ENCODE data around the gene HDHD3.

Gene HDHD3

DNA sequence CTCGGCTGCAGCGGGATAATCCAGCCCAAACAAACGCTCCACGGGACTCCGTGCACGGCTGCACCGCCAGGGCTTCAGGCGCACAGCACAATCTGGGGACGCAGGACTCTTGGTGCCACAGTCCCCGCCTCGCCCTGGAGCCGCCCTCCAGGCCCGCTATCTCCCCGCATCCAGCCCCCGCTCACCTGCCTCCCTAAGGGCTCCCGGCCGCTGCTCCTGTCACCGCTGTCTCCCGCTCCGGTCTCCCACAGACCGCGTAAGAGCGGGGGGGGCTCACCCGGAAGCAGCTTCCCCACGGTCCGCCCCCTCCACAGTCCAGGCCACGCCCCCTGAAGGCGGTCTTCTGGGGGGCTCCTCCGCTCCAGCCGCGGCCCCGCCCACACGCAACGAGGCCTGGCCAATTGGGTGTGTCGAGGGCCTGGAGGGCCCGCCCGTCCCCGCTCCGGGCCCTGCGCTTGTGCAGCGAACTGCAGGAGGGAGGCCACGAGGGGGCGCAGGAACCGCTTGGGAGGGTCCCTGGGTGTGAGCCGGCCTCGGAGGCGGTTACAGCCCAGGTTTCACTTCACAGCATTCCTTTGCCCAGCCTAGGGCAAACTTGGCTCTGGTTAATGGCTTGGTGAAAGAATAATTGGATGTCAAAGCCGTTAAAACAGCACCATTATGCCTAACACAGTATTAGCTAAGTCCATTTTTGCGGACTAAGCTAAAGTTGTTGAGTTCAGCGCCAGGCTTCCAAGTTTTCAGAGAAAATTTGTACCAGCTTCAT is 24.4 kb upstream of the HDHD3 start, which contains the start of gene ALAD:
TSS of gene ALAD (minus strand) at position 258 of the 766 bp plus-strand sequence. CDS start 7,725 bp downstream, outside the sequence.
- Mint-ChIP-seq H3K27me3 (ENCODE audit: low read depth, poor library complexity) (peaks cover 5% of the 10 kb centered on the region), H3K4me1 (peaks cover 18% of the 10 kb centered on the region), H3K4me3 (peak within 1 kb of the TSS; percentile 90), H3K27ac (no peak within 1 kb of the TSS), H3K9me3 (no peaks in the 10 kb centered on the region), H3K36me3 (ENCODE audit: low read depth) (no peaks in the 10 kb centered on the region)
- peak; percentile 100 for DNase-seq
- peak; percentile 90 for TF ChIP-seq CTCF (IDR thresholded peaks at IDR 0.05)

DNA sequence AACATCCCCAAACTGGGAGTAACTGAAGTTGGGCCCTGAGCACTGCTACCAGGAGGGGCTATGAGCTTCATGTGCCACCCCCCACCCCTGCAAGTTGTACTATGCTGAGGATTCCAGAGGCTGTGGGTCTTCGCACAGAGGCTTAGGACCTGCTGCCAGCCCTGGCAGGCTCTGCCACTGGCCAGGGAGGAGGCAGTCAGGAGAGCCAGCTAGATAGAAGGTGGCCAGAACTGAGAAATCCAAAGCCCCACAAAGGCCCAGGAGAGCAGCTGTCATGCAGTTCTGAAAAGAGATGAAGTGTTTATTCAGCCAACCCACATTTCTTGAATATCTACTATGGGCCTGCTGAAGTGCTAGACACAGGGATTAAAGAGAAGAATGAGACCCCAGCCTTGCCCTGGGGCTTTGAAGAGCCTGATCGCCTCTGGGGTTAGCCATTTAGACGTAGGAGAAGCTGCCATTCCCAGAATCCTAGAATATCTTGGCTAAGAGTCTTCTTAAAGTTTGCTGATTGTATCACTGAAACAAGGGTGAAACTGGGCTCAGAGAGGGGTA is 22.9 kb upstream of the HDHD3 start:
- peak overlapping the region; percentile 90 for H3K4me3 Mint-ChIP-seq
- DNase-seq: no peak
- no peak for TF ChIP-seq CTCF (IDR thresholded peaks at IDR 0.05)
- H3K27me3 Mint-ChIP-seq (ENCODE audit: low read depth, poor library complexity): peaks cover 4% of the 10 kb centered on the region
- H3K36me3 Mint-ChIP-seq (ENCODE audit: low read depth): peaks cover 7% of the 10 kb centered on the region
- H3K4me1 Mint-ChIP-seq: peaks cover 18% of the 10 kb centered on the region
- H3K9me3 Mint-ChIP-seq: no peaks in the 10 kb centered on the region
- no peak overlapping the region for H3K27ac Mint-ChIP-seq

- Mint-ChIP-seq H3K9me3 (no peaks in the 10 kb centered on the region), H3K27ac (no peak overlapping the region)
Measured at GRCh38 chr9:113398796-113399195, 22.0 kb upstream of the HDHD3 start.

DNA sequence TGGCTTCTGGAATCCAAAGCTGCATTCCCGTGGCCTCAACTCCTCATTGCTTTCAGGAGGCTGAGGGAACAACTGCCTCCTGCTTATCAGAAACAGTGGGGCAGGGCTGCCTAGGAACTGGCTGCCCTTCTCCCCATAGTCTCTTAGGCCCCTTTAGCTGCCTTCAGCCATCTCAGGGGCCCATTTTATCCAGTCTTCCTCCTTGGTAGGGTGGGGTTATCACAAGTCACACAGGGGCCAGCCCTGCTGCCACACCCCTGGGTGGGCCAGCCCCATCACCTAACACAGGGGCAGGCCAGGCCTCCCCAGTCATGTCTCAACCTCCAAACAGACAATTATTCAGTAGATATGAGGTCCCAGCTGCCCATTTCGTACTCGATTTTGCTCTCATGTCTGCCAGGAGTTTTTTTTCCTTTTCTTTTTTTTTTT is 20.4 kb upstream of the HDHD3 start:
- Mint-ChIP-seq H3K9me3 (no peaks in the 10 kb centered on the region), H3K36me3 (ENCODE audit: low read depth) (peaks cover 16% of the 10 kb centered on the region), H3K4me1 (peaks cover 18% of the 10 kb centered on the region), H3K4me3 (no peak overlapping the region), H3K27me3 (ENCODE audit: low read depth, poor library complexity) (peaks cover 2% of the 10 kb centered on the region), H3K27ac (no peak overlapping the region)
- TF ChIP-seq CTCF (IDR thresholded peaks at IDR 0.05): no peak
- no peak for DNase-seq

More at GRCh38 chr9:113398796-113399195, 22.0 kb upstream of the HDHD3 start:
- Mint-ChIP-seq H3K27me3 (ENCODE audit: low read depth, poor library complexity) (peaks cover 2% of the 10 kb centered on the region), H3K4me3 (peak overlapping the region; percentile 90), H3K36me3 (ENCODE audit: low read depth) (peaks cover 7% of the 10 kb centered on the region), H3K4me1 (peaks cover 18% of the 10 kb centered on the region)
- no peak for TF ChIP-seq CTCF (IDR thresholded peaks at IDR 0.05)
- no peak for DNase-seq

- Mint-ChIP-seq H3K27ac (no peak overlapping the region), H3K4me1 (peaks cover 12% of the 10 kb centered on the region)
- DNase-seq: no peak
Measured at GRCh38 chr9:113395000-113395861, 18.4 kb upstream of the HDHD3 start.

More at GRCh38 chr9:113395000-113395861, 18.4 kb upstream of the HDHD3 start:
- no peak overlapping the region for H3K4me3 Mint-ChIP-seq
- TF ChIP-seq CTCF (IDR thresholded peaks at IDR 0.05): no peak
- peaks cover 2% of the 10 kb centered on the region for H3K27me3 Mint-ChIP-seq (ENCODE audit: low read depth, poor library complexity)
- H3K9me3 Mint-ChIP-seq: no peaks in the 10 kb centered on the region
- peaks cover 16% of the 10 kb centered on the region for H3K36me3 Mint-ChIP-seq (ENCODE audit: low read depth)
